NT2/D1 (cell line): ENCODE data around the gene TAF8.

Experiments used
- DNase-seq: peaks from one replicate; pipeline ENCODE4 v3.0.0-alpha.2; 2011; ENCODE audit warnings: low read depth, low spot score
- H3K27me3 ChIP-seq: 2 replicates; pipeline ENCODE4 v1.6.0; 2011; ENCODE audit warnings: mild to moderate bottlenecking; ENCODE audit not compliant: insufficient read length, insufficient read depth
- H3K36me3 ChIP-seq: 2 replicates; pipeline ENCODE4 v1.6.1; 2011; ENCODE audit warnings: mild to moderate bottlenecking, low read length, mixed read lengths; ENCODE audit not compliant: insufficient read depth, insufficient read length
- H3K4me1 ChIP-seq: 2 replicates; pipeline ENCODE4 v1.5.1; 2011; ENCODE audit not compliant: insufficient read depth, insufficient read length
- H3K4me3 ChIP-seq: 2 replicates; pipeline ENCODE4 v1.5.1; 2011; ENCODE audit warnings: low read depth; ENCODE audit not compliant: insufficient read length
- H3K9ac ChIP-seq: 2 replicates; pipeline ENCODE4 v1.6.0; 2011; ENCODE audit warnings: low read depth; ENCODE audit not compliant: insufficient read length
- H3K9me3 ChIP-seq: 2 replicates; pipeline ENCODE4 v1.5.1; 2011; ENCODE audit warnings: mild to moderate bottlenecking, low read length; ENCODE audit not compliant: insufficient read depth
- SUZ12 ChIP-seq: IDR thresholded peaks from 2 replicates; pipeline ENCODE4 v1.6.1; 2011; ENCODE audit not compliant: insufficient read length, insufficient read depth; ENCODE audit errors: extremely low read depth
- YY1 ChIP-seq: IDR thresholded peaks from 2 replicates; pipeline ENCODE4 v1.6.1; 2011; ENCODE audit not compliant: insufficient read length, insufficient read depth
- ZNF274 ChIP-seq: IDR thresholded peaks from 2 replicates; pipeline ENCODE4 v1.6.1; 2011; ENCODE audit warnings: mild to moderate bottlenecking, low read depth, low read length

The TAF8 gene

GRCh38 chr6:42068872-42069522 lies 18.7 kb downstream of the TAF8 start:
- Histone ChIP-seq H3K4me1 (no peaks in the 10 kb centered on the region), H3K4me3 (no peak overlapping the region), H3K36me3 (peaks cover 70% of the 10 kb centered on the region), H3K27me3 (no peaks in the 10 kb centered on the region), H3K9me3 (no peaks in the 10 kb centered on the region), H3K9ac (no peak overlapping the region)
- DNase-seq, result no peak
- no peak for TF ChIP-seq SUZ12
- TF ChIP-seq YY1, result no peak
- TF ChIP-seq ZNF274, result no peak

GRCh38 chr6:42071881-42072583 lies 21.7 kb downstream of the TAF8 start:
- peaks cover 75% of the 10 kb centered on the region for H3K36me3 ChIP-seq
- no peak overlapping the region for H3K9ac ChIP-seq
- no peak overlapping the region for H3K4me3 ChIP-seq
- peaks cover 3% of the 10 kb centered on the region for H3K4me1 ChIP-seq
- H3K9me3 ChIP-seq, result no peaks in the 10 kb centered on the region
- no peak for DNase-seq
- no peaks in the 10 kb centered on the region for H3K27me3 ChIP-seq
- TF ChIP-seq YY1 (no peak), SUZ12 (no peak), ZNF274 (no peak)

GRCh38 chr6:42073287-42073686 lies 23.0 kb downstream of the TAF8 start:
- no peak for DNase-seq
- TF ChIP-seq SUZ12, result no peak
- TF ChIP-seq YY1, result no peak
- no peak for TF ChIP-seq ZNF274
- no peak overlapping the region for H3K9ac ChIP-seq
- peaks cover 73% of the 10 kb centered on the region for H3K36me3 ChIP-seq
- peaks cover 3% of the 10 kb centered on the region for H3K4me1 ChIP-seq
- H3K27me3 ChIP-seq, result no peaks in the 10 kb centered on the region
- H3K4me3 ChIP-seq, result no peak overlapping the region
- H3K9me3 ChIP-seq, result no peaks in the 10 kb centered on the region

- DNase-seq, result peak; percentile 33
- no peak overlapping the region for H3K9ac ChIP-seq
- H3K4me3 ChIP-seq, result no peak overlapping the region
- TF ChIP-seq ZNF274 (no peak), SUZ12 (no peak), YY1 (no peak)
- no peaks in the 10 kb centered on the region for H3K9me3 ChIP-seq
- H3K36me3 ChIP-seq, result peaks cover 69% of the 10 kb centered on the region
- H3K27me3 ChIP-seq, result no peaks in the 10 kb centered on the region
- peaks cover 3% of the 10 kb centered on the region for H3K4me1 ChIP-seq
Observed at GRCh38 chr6:42075159-42075838, 25.0 kb downstream of the TAF8 start.

- H3K9me3 ChIP-seq, result no peaks in the 10 kb centered on the region
- H3K9ac ChIP-seq, result no peak overlapping the region
- no peak for TF ChIP-seq ZNF274
- H3K27me3 ChIP-seq, result no peaks in the 10 kb centered on the region
- no peak for DNase-seq
- peaks cover 3% of the 10 kb centered on the region for H3K4me1 ChIP-seq
- H3K4me3 ChIP-seq, result no peak overlapping the region
- H3K36me3 ChIP-seq, result peaks cover 50% of the 10 kb centered on the region
Observed at GRCh38 chr6:42078386-42078785, 28.1 kb downstream of the TAF8 start.

- peaks cover 38% of the 10 kb centered on the region for H3K36me3 ChIP-seq
- no peaks in the 10 kb centered on the region for H3K9me3 ChIP-seq
- no peak overlapping the region for H3K4me3 ChIP-seq
- H3K27me3 ChIP-seq, result no peaks in the 10 kb centered on the region
- no peak for DNase-seq
- H3K9ac ChIP-seq, result no peak overlapping the region
- H3K4me1 ChIP-seq, result peaks cover 3% of the 10 kb centered on the region
- TF ChIP-seq YY1 (no peak), ZNF274 (no peak), SUZ12 (no peak)
Observed at GRCh38 chr6:42079941-42080464, 29.7 kb downstream of the TAF8 start.

- H3K4me3 ChIP-seq, result no peak overlapping the region
- H3K36me3 ChIP-seq, result peaks cover 12% of the 10 kb centered on the region
- H3K4me1 ChIP-seq, result peaks cover 2% of the 10 kb centered on the region
- no peaks in the 10 kb centered on the region for H3K27me3 ChIP-seq
- H3K9ac ChIP-seq, result no peak overlapping the region
- no peak for DNase-seq
- TF ChIP-seq YY1 (no peak), ZNF274 (no peak), SUZ12 (no peak)
- H3K9me3 ChIP-seq, result no peaks in the 10 kb centered on the region
Observed at GRCh38 chr6:42083530-42083929, 33.2 kb downstream of the TAF8 start.
